GM12873 (cell line): ENCODE data around the gene RAP2C.

Source experiments
- TF ChIP-seq, protein P1 (sequence below): IDR thresholded peaks from 2 replicates; pipeline ENCODE4 v1.5.1; 2012; ENCODE audit warnings: low read depth, mild to moderate bottlenecking, moderate library complexity, low read length, control low read depth; ENCODE audit not compliant: insufficient read depth; ENCODE audit errors: missing control alignments

The RAP2C gene

DNA sequence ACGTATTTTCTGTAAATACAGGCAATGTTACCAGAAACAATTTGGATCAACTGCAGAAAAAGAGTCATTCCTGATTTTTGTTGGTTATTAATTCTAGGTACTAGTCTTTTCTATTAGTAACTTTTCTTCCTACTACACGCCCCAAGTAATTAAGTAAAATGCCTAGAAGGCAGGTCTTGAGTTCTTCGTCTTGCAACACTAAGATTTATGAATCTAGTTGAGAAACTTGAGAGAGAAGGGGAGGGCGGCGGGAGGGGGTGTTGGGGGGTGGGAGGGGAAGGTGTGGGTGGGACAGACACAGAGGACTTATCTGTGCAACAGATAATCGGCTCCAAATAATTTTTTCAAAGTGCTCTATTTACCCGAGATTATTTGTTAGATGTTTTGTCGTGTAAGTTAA lies 3.0 kb downstream of the RAP2C start:
- TF ChIP-seq, protein P1, sequence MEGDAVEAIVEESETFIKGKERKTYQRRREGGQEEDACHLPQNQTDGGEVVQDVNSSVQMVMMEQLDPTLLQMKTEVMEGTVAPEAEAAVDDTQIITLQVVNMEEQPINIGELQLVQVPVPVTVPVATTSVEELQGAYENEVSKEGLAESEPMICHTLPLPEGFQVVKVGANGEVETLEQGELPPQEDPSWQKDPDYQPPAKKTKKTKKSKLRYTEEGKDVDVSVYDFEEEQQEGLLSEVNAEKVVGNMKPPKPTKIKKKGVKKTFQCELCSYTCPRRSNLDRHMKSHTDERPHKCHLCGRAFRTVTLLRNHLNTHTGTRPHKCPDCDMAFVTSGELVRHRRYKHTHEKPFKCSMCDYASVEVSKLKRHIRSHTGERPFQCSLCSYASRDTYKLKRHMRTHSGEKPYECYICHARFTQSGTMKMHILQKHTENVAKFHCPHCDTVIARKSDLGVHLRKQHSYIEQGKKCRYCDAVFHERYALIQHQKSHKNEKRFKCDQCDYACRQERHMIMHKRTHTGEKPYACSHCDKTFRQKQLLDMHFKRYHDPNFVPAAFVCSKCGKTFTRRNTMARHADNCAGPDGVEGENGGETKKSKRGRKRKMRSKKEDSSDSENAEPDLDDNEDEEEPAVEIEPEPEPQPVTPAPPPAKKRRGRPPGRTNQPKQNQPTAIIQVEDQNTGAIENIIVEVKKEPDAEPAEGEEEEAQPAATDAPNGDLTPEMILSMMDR: no peak

DNA sequence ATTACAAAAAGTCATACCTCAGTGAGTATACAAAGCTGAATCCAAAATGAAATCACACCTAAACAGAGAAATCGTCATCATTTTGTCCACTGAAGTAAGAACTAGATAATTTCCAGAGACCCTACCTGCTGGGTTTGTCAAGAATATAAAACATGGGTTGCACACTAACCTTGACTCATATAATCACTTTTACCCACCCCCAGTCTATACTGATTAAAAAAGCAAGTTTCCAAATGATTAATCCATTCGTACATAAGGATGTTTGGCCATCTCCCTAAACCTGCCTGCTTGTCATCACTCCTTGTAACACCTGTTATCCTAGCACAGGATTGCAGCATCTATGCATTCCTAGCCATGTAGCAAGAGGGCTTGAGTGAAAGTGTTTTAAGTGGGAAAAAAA lies 4.7 kb downstream of the RAP2C start:
- TF ChIP-seq, protein P1: no peak

DNA sequence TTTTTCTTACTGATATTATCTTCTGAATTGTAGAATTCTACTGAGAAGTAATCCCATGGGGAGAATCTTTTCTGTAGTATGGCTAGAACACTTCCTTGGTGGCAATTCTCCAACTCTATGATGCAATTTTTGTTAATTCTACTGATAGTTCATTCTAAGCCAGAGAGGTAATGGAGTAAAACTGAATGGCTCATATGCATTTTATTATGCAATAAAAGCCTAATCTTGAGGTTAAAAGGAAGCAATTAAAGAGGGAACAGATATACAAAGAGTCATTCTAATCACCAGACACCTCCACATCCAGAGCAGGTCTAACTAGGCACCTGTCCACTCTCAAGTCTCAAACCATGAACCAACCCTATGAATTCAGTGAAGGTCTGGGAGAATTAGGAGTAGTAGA lies 9.7 kb downstream of the RAP2C start:
- TF ChIP-seq, protein P1: no peak

DNA sequence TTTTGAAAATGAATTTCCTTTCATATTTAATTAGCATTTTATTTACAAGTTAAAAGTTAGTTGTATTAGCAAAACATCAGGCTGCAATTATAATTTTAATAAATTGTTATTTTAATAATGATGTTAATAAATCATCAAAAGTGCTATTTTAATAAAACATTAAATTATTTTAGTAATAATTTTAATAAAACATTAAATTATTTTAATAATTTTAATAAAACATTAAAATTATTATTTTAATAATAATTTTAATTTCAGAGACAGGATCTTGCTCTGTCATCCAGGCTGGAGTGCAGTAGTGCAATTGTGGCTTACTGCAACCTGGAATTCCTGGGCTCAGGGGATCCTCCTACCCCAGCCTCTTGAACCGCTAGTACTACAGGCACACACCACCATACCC lies 10.8 kb downstream of the RAP2C start:
- TF ChIP-seq, protein P1: no peak

DNA sequence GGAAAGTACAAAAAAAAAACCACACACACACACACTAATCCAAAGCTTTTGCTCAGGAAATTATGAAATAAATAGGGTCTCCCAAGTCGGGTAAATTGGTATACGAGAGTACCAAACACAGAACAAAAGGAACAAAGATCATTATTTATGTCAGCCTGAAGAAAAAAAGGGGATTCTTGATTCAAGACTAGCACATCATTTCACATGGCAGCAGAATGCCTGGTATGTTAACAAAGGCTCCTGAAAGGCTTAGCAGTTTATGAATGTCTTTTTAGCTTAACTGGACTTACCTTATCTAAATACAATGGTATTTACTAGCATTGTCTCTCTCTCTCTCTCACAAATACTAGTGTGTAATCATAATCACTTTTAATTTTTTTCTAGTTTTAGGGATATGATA lies 11.3 kb downstream of the RAP2C start:
- TF ChIP-seq, protein P1: no peak

DNA sequence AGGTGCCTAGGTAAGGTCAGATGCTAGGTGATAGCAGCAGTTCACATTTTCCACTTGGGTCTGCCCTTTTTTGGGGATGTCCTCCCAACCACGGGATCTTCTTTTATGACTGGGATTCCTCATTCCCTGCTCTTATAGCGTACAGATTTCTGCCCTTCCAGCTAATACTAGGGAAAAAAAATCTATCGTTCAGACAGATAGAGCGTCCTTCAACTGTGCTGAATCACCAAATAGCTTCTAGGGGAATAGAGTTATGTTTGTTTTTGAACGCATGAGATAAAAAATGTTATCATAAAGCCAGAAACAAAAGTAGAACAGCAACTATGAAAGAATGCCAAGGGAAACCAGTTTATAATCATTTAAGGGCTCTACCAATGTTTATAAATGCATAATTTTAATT lies 13.0 kb downstream of the RAP2C start:
- TF ChIP-seq, protein P1: no peak

DNA sequence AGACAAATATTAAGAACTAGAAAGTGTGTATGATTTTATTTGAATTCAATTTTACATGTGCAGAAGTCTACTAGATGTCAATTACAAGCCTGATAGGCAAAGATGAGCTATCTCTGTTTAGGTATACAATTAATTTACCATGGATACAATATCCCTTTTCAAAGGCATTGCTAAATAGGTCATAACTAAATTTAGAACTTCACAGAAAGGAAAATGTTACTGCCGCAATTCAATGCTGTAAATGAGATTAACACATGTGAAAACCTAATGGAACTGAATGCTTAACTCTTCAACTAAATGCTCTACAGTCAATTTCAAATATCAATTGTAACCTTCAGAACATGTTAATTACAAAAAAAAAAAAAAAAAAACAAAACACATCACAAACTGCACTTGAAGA lies 14.6 kb downstream of the RAP2C start:
- TF ChIP-seq, protein P1: no peak
